Prostate gland (tissue), 2 donors: ENCODE measurements around the gene RCL1. TPM values are rescaled to one million over a fixed set of nuclear protein-coding genes. Genes with fewer than 3 reads are reported as not detected.
"Not testable (repeated sequence)": the region's sequence is repeated elsewhere in the genome, so short reads cannot be mapped to it uniquely, and the experiment has no call there.

Experiments used
- DNase-seq: peaks from one replicate; pipeline ENCODE4 v3.0.0-alpha.2; 2019; ENCODE audit warnings: low spot score
- H3K27ac ChIP-seq, 2 donors: fragments of 200-600 bp; sonication (generic); 2 replicates each; pipeline ENCODE4 v1.5.1; 2017 to 2019
- H3K27me3 ChIP-seq: fragments of 200-600 bp; sonication (generic); replicated peaks from 2 replicates; pipeline ENCODE4 v1.5.1; 2019; ENCODE audit not compliant: insufficient read depth
- H3K36me3 ChIP-seq, 2 donors: fragments of 200-600 bp; sonication (generic); 1 replicate in 1 of 2; 2 replicates in 1 of 2; pipeline versions ENCODE4 v1.5.1 to v1.8.1; 2017 to 2019
- H3K4me1 ChIP-seq: fragments of 200-600 bp; sonication (generic); replicated peaks from 2 replicates; pipeline ENCODE4 v1.5.1; 2019
- H3K4me3 ChIP-seq, 2 donors: fragments of 200-600 bp; sonication (generic); 2 replicates each; pipeline ENCODE4 v1.5.1; 2017 to 2019
- H3K9me3 ChIP-seq: fragments of 200-600 bp; sonication (generic); 2 replicates; pipeline ENCODE4 v1.5.1; 2017
- POLR2A ChIP-seq: fragments of 450-650 bp; IDR thresholded peaks from one replicate; pipeline ENCODE4 v1.6.1; 2016; ENCODE audit warnings: antibody characterized with exemption, mild to moderate bottlenecking
- POLR2AphosphoS5 ChIP-seq: sonication (generic); formaldehyde crosslinking; IDR thresholded peaks from one replicate; pipeline ENCODE4 v1.6.1; 2017; ENCODE audit warnings: antibody characterized with exemption
- WGBS: methylation state at CpG from one replicate; pipeline ENCODE4 v1.1.5; 2018; 5-methylcytosine and 5-hydroxymethylcytosine counted together
- intact Hi-C: fragments of 100-400 bp; cut with DNase I; formaldehyde crosslinking; loops from one replicate; pipeline ENCODE4 v1.14.2; 2022
- total RNA-seq, 2 donors: library from RNA; depleted of rRNA; stranded (reverse); fragments of >200 nt; gene quantifications; one replicate each; pipeline ENCODE4 v1.1.0, GENCODE V29; 2016
- TF ChIP-seq, protein P1 (sequence below), 4 experiments: fragments of 200-600 bp in 2 of 4; fragments of 450-650 bp in 2 of 4; sonication (generic) in 2 of 4; IDR thresholded peaks; 1 replicate in 3 of 4; 2 replicates in 1 of 4; pipeline ENCODE4 v1.5.1; 2016 to 2019; ENCODE audit warnings: antibody characterized with exemption in 4 of 4, mild to moderate bottlenecking in 2 of 4, moderate library complexity in 2 of 4

Gene RCL1
- total RNA-seq, 2 donors from 2014 or later, result 18.9 to 29.3 TPM

DNA sequence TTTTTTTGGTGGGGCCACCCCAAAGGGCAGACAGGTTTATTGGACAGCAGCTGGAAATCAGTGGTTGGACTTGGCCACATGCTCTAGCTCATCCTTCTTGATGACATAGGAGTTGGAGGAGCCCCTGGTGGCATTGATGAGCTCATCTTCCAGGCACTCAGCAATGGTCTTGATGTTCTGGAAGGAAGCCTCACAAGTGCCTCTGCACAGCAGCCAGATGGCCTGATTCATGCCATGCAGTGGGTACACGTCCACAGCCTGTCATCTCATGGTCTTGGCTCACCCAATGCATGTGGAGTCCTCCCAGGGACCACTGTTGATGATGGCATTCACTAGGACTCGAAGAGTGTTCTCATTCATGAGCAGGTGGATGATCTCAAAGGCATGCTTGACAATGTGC lies 11.3 kb upstream of the RCL1 start:
- no peaks in the 10 kb centered on the region for H3K4me1 ChIP-seq
- H3K4me3 ChIP-seq, result no peak overlapping the region
- no peak overlapping the region for H3K27ac ChIP-seq
- no peaks in the 10 kb centered on the region for H3K27me3 ChIP-seq
- DNase-seq, result no peak
- WGBS, result 100% methylated on average over 1 of the region's 2 CpGs
- H3K9me3 ChIP-seq, result no peaks in the 10 kb centered on the region
- intact Hi-C loops, result no loop called here
- TF ChIP-seq POLR2A, result no peak
- TF ChIP-seq, protein P1, sequence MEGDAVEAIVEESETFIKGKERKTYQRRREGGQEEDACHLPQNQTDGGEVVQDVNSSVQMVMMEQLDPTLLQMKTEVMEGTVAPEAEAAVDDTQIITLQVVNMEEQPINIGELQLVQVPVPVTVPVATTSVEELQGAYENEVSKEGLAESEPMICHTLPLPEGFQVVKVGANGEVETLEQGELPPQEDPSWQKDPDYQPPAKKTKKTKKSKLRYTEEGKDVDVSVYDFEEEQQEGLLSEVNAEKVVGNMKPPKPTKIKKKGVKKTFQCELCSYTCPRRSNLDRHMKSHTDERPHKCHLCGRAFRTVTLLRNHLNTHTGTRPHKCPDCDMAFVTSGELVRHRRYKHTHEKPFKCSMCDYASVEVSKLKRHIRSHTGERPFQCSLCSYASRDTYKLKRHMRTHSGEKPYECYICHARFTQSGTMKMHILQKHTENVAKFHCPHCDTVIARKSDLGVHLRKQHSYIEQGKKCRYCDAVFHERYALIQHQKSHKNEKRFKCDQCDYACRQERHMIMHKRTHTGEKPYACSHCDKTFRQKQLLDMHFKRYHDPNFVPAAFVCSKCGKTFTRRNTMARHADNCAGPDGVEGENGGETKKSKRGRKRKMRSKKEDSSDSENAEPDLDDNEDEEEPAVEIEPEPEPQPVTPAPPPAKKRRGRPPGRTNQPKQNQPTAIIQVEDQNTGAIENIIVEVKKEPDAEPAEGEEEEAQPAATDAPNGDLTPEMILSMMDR (IDR thresholded peaks at IDR 0.05), result no peak
- TF ChIP-seq POLR2AphosphoS5, result no peak
- H3K36me3 ChIP-seq, result no peaks in the 10 kb centered on the region

DNA sequence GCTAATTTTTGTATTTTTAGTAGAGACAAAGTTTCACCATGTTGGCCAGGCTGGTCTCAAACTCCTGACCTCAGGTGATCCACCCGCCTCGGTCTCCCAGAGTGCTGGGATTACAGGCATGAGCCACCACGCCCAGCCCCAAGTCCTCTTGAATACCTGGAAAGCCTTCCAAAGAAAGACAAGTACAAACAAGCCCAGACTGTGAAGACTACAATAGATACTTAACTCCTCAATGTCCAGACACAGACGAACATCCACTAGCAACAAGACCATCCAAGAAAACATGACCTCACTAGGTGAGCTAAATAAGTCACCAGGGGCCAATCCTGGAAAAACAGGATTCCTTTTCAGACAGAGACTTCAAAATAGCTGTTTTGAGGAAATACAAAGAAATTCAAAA lies 9.6 kb upstream of the RCL1 start:
- 45% methylated on average over 4 of the region's 4 CpGs for WGBS
- H3K4me3 ChIP-seq, intact Hi-C loops: not testable (repeated sequence)

DNA sequence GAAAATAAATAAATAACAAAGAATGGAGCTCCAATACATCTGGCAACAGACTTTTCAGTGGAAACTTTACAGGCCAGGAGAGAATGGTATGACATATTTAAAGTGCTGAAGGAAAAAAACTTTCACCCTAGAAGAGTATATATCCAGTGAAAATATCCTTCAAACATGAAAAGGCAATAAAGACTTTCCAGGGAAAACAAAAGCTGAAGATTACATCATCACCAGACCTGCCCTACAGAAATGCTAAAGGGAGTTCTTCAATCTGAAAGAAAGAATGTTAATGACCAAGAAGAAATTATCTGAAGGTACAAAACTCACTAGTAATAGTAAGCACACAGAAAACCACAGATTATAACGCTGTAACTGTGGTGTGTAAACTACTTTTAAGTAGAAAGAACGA lies 8.3 kb upstream of the RCL1 start:
- DNase-seq, result no peak
- H3K4me1 ChIP-seq, result no peaks in the 10 kb centered on the region
- H3K27ac ChIP-seq, result no peak overlapping the region
- no peaks in the 10 kb centered on the region for H3K36me3 ChIP-seq
- H3K27me3 ChIP-seq, result no peaks in the 10 kb centered on the region
- TF ChIP-seq POLR2AphosphoS5, result no peak
- TF ChIP-seq POLR2A, result no peak
- TF ChIP-seq, protein P1 (IDR thresholded peaks at IDR 0.05), result no peak
- no peaks in the 10 kb centered on the region for H3K9me3 ChIP-seq
- no peak overlapping the region for H3K4me3 ChIP-seq
- 72% methylated on average over 2 of the region's 2 CpGs for WGBS
- intact Hi-C loops, result no loop called here

More for the DNA sequence above, 9.6 kb upstream of the RCL1 start:
- H3K27me3 ChIP-seq, H3K27ac ChIP-seq, H3K4me1 ChIP-seq, H3K9me3 ChIP-seq, DNase-seq, H3K36me3 ChIP-seq: not testable (repeated sequence)

DNA sequence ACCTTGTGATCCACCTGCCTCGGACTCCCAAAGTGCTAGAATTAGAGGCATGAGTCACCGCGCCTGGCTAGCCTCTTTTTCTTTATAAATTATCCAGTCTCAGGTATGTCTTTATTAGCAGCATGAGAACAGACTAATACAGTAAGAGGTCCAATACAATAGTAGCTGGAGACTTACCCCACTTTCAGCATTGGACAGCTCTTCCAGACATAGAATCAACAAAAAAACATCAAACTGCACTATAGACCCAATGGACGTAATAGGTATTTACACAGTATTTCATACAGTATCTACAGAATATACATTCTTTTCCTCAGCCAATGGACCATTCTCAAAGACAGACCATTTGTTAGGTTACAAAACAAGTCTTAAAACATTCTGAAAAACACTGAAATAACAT lies 6.1 kb upstream of the RCL1 start:
- 97% methylated on average over 4 of the region's 4 CpGs for WGBS
- no peak overlapping the region for H3K27ac ChIP-seq
- H3K27me3 ChIP-seq, result no peaks in the 10 kb centered on the region
- DNase-seq, result no peak
- TF ChIP-seq, protein P1 (IDR thresholded peaks at IDR 0.05), result no peak
- no peak for TF ChIP-seq POLR2AphosphoS5
- no peak for TF ChIP-seq POLR2A
- no peaks in the 10 kb centered on the region for H3K9me3 ChIP-seq
- no peaks in the 10 kb centered on the region for H3K36me3 ChIP-seq
- no peaks in the 10 kb centered on the region for H3K4me1 ChIP-seq
- no peak overlapping the region for H3K4me3 ChIP-seq
- intact Hi-C loops, result no loop called here

DNA sequence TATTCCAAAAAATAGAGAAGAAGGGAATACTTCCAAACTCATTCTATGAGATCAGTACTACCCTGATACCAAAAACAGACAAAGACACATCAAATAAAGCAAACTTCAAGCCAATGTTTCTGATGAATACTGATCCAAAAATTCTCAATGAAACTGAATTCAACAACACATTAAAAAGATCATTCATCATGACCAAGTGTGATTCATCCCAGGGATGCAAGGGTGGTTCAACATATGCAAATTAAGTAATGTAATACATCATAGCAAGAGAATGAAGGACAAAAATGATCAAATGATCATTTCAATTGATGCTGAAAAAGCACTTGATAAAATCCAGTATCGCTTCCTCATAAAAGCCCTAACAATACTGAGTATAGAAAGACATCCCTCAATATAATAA lies 4.9 kb upstream of the RCL1 start:
- H3K27ac ChIP-seq, result no peak overlapping the region

More for the DNA sequence above, 4.9 kb upstream of the RCL1 start:
- 97% methylated on average over 1 of the region's 1 CpG for WGBS
- Histone ChIP-seq H3K9me3 (no peaks in the 10 kb centered on the region), H3K4me1 (no peaks in the 10 kb centered on the region), H3K4me3 (no peak overlapping the region), H3K36me3 (no peaks in the 10 kb centered on the region), H3K27me3 (no peaks in the 10 kb centered on the region)
- no peak for DNase-seq
- intact Hi-C loops, result no loop called here
- TF ChIP-seq POLR2A (no peak), POLR2AphosphoS5 (no peak)
- TF ChIP-seq, protein P1 (IDR thresholded peaks at IDR 0.05), result no peak
